ENCODE measurements around the gene LYPD6.
A peak's percentile ranks its signal among the peaks of the same experiment; 100 is the strongest.
"Not testable (repeated sequence)": the region's sequence is repeated elsewhere in the genome, so short reads cannot be mapped to it uniquely, and the experiment has no call there.

Gene LYPD6

DNA sequence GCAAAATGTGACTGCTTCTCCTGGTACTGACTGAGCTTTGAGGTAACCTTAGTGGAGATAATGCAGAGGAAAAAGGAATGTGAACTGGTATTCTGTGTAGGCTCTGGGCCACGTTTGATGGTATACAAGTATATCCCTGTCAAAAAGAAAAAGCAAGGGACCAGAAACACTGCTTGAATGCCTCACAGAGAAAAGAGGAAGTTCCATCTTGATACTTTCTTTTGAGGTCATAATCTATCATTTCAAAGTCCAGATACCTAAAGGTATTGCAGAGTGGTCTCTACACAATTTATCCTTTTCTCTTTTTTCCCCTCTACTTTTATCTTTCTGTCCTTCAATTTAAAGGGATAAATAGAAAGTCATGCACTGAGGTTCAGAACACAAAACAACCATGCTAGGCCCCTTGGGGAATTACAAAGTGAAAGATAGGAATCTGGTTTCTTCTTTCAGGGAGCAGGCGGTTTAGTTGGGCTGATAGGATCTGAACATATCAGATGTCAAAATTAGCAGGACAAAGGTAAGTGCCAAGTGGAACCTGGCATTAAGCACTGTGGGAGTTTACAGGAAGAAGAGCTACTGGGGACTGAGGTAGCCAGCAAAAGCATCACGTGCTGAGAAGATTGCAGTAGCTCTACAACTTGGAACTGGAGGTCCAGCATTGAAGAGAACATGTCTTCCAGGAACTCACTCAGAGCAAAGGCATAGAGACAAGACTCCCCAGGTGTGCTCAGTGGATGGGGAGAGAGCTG, 121.2 kb downstream of the LYPD6 start:
- no peak for DNase-seq (ENCODE audit: low read depth)

DNA sequence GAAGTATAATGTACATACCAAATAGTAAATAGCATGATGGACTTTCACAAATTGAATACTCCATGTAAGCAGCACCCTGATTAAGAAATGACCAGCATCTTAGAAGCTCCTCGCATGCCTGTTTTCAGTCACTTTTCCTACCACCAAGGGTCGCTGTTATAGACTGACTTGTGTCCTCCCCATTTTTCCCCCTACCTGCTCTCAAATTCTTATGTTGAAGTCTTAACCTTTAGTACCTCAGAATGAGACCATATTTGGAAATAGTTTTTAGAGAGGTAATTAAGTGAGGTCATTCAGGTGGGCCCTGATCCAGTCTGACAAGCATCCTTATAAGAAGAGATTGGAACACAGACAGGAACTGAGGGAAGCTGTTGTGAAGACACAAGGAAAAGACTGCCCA, 125.9 kb downstream of the LYPD6 start:
- no peak for DNase-seq (ENCODE audit: low read depth)

DNA sequence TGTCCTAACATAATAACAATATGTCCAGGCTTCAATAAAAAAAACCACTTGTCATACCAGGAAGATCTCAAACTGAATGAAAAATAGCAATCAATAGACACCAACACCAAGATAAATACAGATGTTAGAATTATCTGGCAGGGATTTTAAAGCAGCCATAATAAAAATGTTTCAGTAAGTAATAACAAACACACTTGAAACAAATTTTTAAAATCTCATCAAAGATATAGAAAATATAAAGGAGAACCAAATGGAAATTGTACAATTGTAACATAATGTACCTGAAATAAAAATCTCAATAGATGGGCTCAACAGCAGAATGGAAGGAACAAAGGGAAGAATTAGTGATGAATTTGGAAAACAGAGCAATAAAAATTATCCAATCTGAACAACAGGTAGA, 128.1 kb downstream of the LYPD6 start:
- DNase-seq (ENCODE audit: low read depth), result no peak

DNA sequence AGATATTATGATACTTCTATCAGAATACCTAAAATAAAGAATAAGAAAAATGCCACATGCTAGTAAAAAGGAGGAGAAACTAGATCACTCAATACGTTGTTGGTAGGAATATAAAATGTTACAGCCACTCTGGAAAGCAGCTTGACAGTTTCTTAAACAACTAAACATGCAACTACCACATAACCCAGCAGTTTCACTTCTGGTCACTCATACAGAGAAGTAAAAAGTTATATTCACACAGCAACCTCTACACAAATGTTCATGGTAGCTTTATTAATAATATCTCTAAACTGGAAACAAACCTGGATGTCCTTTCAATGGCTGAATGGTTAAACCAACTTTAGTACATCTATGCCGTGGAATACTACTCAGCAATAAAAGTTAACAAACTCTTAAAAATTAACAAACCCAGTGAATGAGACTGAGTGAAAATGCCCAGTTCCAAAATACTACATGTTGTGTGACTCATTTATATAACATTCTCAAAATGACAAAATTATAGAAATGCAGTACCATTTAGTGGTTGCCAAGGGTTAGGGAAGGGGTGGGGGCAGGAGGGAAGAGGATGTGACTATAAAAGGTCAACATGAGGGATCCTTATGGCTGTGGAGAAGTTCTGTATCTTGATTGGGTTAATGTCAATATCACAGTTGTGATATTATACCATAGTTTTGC, 133.1 kb downstream of the LYPD6 start:
- no peak for DNase-seq (ENCODE audit: low read depth)

DNA sequence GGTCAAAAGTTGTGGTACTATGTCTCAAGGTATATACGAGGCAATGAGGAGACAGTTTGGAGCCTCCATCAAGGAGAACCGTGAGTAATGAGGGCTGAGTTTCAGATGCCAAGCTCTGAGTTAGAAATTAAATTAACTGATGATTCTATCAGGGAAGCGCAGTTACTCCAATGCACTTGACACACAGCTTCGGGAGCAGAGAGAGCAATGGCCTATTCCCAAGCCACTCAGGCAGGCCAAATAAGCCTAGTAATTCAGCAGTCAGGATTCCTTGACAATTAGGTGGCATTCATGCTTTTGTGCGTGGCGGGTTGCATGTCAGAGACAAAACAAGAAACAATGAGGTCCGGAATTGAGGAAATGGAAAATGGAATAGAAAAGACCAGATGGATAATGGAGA, 134.0 kb downstream of the LYPD6 start:
- DNase-seq (ENCODE audit: low read depth), result no peak

DNA sequence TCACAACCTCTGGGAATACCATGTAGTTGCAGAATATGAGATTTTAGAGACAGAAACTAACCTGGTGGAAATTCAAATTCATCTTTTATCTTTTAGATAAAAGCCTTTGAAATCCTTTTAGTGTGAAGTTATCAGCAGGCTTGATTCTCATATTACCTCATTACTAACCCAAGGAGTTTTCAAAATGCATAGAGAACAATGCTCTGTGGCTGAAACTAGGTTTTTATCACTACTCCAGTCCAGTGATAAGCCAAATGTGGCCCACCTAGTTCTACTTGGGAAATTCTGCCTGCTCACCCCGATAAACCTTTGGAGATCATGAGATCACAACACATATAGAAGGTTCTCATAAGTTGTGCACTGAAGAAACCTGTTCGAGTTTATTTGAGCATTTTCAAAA, 135.5 kb downstream of the LYPD6 start:
- DNase-seq (ENCODE audit: low read depth), result no peak

DNA sequence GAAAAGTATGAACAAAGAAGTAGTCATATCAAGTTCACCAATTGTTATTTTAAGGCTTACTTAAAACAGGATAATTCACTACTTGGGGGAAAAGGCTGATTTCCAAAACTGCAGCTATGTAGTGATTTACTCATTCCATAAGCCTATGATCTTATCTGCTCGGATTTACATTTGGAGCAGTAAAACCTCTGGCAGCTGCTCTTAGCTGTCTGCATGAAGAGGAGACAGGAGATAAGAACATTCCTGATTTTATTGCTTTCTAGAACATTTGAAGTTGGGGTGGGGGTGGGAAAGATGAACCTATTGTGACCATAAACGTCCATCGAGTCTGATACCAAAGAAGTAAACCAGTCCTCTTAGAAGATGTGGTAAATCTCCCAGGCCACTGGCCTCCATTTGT, 136.2 kb downstream of the LYPD6 start:
- no peak for DNase-seq (ENCODE audit: low read depth)

DNA sequence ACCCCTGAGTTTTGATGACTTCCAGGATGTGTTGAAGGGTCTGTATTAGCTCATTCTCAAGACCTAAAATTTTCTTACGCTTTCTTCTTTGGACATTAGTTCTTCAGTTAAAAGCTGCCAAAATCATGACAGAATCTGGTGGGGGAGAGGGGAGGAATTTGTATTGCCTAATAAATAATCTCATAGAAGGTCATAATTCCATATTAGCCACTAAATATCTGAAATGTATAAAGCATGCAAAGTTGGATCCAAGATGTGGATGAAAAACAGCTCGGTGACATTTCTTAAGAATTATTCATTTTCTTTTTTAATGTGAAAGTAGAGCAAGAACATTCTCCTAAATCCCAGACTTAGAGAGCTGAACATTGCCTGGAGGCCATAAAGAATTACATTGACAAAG, 137.0 kb downstream of the LYPD6 start:
- no peak for DNase-seq (ENCODE audit: low read depth)

DNA sequence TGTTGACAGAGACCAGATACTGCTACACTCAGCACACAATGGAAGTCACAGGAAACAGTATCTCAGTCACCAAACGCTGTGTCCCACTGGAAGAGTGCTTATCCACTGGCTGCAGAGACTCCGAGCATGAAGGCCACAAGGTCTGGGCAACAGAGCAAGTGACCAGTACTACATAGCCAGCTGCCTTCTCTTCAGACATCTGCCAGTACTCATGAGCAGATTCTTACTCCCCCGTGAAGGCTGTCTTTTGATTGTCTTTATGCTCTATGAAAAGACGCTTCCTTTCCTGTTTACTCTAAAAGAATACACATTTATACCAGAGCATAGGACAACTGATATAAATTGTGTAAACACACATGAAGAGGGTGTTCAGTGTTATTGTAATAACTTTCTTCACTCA, 138.2 kb downstream of the LYPD6 start:
- DNase-seq (ENCODE audit: low read depth), result no peak

DNA sequence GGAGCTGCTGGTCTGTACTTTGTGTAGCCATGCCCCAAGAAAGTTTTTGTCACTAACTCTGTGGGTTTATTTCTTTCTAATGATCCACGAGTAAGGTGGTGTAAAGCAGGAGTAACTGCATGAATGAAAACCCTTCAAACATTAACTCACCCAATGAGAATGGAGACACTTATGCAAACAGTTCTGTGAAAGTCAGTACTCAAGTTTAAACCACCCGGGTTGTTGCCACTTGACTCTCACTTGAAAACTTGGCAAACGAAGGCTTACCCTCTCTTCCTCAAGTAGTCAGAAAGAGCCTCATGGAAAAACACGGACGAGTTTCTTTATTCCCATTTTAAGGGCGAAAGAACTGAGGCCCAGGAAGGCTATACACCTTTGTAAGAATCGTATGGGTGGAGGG, 139.7 kb downstream of the LYPD6 start:
- no peak for DNase-seq (ENCODE audit: low read depth)

DNA sequence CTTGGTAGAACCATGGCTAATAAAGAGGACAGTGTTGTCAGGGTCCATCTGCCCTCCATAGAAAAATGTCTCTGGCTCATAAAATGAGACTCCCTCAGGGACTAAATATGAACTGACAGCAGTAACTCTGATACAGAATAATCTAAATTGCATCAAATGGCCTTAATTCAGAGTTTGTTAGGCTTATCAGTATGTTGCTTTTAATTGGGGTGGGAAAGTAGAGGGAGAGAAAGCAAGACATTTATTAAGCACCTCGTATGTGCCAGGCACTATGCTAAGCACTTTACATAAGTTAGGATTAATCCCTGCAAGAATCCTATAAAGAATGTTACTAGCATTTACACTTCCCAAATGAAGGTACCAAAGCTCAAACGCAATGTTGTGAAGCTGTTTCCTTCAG, 142.0 kb downstream of the LYPD6 start:
- DNase-seq (ENCODE audit: low read depth), result no peak

DNA sequence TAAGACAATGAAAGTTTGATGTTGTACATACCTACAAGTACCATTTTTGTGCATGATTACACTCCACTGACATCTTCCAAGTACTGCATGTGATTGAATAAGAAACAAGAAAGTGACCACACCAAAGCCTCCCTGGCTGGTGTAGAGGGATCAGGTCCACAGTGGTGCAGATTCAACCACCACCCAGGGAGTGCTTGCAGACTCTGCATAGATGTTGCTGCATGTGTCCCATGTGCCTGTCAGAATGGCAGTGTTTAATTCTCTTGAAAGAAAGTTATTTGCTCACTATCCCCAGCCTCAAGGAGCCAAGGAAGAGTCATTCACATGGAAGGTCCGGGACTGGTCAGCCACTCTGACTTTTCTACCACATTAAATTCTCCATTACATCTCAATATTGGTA, 142.7 kb downstream of the LYPD6 start:
- DNase-seq (ENCODE audit: low read depth), result no peak

DNA sequence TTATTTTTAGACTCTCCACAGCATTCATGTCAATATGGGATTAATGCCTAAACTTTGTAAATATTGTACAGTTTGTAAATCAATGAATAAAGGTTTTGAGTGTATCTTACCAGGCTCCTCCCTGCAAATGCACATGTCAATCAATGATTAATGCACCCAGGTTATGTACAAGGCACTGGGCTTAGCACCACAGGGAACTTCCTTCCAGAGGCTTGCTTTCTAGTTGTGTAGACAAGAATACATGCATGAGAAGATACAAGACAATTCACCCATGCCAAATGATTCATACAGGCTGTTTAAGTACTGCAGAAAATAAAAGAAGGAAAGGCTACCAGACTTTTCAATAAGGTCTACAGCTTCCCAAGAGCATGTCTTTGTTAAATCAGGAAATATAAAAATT, 143.1 kb downstream of the LYPD6 start:
- no peak for DNase-seq (ENCODE audit: low read depth)

DNA sequence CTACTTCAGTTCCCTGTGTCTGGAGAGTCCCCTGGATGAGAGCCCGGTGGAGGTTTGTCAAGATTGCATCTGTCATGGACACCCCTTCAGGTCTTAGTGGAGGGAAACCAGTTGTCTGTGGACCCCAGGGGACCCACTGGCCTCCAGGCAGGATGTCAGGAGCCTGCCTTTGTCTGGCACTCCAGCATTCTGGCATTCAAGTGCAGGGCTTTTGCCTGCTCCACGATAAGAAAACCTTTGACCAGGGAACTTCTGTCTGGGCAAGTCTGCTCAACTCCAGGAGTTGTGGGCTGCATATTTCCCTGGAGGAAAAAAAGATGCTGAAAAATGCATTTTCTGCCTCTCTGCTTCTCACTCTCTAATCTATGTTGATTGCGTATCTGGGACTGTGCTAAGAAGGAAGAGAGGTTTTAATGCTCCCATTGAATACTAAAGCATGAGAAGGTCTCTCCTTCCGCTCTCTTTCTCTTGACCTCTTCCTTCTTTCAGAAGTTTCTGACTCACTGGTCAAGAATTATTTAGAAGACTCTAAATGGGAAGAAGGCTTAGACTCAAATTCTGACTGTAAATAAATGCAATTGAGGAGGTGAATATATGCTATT, 152.7 kb downstream of the LYPD6 start:
- DNase-seq (ENCODE audit: low read depth), result no peak

DNA sequence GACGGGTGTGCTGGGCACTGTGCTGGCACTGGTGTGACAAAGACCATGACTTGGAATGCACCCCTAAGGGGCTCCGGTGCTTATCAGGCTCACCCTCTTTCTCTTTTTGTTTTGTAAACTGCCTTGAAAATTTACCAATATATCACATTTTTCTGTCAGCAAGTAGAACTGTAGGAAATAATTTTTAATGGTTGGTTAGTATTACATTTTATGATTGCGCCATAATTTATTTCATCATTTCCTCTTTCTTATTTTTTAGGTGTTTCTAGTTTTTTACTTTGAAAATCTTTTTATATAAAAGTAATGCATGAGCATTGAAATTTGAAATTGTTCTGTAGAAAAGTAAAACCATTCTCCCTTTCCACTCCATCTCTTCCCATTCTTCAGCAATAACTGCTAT, 156.3 kb downstream of the LYPD6 start:
- no peak for DNase-seq (ENCODE audit: low read depth)

DNA sequence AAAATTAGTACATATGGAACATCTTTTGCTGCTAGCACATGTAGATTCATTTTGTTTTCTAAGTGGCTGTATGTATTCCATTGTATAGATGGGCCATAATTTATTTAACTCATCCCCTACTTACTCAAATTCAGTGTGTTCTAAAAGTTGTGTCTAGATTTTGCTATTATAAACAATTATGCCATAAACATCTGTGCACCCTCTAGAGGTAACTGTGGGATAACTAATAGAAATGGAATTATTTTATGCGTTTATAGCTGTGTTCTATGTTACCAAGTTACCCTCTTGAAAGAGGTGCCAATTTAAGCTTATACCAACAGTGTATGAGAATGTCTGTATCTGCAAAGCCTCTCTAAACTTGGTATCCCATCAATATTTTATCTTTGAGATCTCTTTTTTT, 156.8 kb downstream of the LYPD6 start:
- no peak for DNase-seq (ENCODE audit: low read depth)

DNA sequence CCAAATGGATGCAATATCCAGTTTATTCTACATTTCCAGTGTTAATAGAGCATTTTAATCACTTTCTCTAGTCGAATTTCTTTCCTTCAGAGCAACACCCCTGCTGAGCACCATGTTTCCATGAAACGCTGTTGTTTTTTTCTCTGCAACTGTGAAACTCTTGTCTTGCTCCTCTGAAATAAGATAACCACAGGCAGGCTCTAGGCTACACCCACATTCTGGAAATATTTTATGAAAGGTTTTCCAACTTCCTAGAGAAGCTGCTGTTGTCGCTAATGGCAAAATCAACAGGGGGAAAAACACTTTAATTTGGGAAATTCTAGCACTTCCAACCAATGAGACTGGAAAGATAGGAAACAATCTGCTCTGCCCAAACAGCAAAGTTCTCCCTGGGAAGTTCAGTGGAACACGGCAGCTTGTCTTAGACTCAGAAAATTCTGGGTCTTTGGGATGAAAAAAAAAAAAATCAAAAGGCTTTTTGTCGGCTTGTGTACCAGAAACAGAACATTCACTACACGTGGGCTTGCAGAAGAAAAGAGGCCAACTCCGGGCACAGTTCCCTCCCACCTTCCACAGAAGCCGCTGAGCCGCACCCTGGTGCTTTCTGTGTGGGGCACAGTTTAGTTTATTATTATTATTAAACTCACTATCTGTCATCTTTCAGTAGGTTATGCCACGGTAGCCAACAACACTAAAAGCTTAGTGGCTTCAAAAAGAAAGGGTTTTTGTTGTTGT, 158.5 kb downstream of the LYPD6 start:
- no peak for DNase-seq (ENCODE audit: low read depth)

DNA sequence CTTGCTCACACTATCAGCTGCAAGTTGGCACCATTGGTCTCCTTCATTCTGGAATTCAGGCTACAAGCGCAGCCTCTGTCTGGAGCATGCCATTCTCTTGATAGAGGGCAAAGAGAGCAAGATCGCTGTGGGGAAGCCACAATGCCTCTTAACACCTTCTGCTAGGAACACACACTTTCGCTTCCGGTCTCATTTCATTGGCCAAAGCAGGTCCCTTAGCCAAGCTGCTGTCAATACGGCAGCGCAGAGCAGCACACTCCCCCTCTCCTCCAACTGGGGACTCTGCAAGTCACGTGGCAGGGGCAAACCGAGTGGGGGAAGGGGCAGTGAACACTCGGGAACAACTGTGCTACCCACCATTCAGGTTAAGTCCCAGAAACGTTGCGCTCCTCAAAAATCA, 159.1 kb downstream of the LYPD6 start:
- no peak for DNase-seq (ENCODE audit: low read depth)

DNA sequence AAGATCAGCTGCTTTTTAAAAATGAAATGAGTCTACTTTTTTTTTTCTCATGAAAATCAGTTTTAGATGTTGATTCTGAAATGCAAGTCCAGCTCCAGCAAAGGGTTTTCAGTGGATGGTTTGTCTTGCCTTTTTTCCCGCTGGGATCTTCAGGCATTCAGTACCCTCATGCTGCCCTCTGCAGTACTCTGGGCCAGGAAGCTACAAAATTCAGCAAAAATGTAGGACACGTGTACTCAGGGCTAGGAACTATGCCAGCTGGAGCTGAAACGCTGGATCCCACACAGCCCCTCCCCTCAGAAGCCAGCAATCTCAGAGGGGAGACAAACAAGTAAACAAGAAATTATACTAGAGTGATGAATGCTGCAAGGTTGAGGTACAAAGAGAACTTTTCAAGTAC, 159.9 kb downstream of the LYPD6 start:
- DNase-seq (ENCODE audit: low read depth), result peak; percentile 23

DNA sequence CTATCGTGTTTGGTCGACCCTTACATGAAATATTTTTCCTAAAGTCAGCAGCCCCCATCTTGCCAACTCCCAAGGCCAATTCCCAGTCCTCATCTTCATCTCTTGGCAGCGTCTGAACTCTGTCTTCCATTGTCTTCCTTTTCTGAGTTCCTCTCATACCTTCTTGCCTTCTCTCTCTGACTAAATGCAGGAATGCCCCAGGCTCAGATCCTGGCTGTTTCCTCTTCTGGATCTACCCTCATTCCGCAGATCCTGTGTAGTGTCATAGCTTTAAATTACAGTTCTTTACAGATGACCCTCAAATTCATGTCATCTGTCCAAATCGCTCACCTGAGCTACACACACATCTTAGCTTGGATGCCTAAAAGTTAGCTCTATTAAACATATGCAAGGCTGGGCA, 162.5 kb downstream of the LYPD6 start:
- DNase-seq (ENCODE audit: low read depth), result no peak

DNA sequence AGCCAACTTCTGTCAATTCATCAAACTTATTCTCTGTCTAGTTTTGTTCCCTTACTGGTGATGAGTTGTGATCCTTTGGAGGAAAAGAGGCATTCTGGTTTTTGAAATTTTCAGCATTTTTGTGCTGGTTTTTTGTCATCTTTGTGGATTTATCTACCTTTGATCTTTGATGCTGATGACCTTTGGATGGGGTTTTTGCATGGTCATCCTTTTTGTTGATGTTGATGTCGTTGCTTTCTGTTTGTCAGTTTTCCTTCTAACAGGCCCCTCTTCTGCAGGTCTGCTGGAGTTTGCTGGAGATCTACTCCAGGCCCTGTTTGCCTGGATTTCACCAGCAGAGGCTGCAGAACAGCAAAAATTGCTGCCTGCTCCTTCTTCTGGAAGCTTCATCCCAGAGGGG, 168.8 kb downstream of the LYPD6 start:
- DNase-seq (ENCODE audit: low read depth), result not testable (repeated sequence)

DNA sequence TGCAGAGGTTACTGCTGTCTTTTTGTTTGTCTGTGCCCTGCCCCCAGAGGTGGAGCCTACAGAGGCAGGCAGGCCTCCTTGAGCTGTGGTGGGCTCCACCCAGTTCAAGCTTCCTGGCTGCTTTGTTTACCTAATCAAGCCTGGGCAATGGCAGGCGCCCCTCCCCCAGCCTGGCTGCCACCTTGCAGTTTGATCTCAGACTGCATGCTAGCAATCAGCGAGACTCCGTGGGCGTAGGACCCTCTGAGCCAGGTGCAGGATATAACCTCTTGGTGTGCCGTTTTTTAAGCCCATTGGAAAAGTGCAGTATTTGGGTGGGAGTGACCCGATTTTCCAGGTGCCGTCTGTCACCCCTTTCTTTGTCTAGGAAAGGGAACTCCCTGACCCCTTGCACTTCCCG, 176.4 kb downstream of the LYPD6 start:
- DNase-seq (ENCODE audit: low read depth), result not testable (repeated sequence)

DNA sequence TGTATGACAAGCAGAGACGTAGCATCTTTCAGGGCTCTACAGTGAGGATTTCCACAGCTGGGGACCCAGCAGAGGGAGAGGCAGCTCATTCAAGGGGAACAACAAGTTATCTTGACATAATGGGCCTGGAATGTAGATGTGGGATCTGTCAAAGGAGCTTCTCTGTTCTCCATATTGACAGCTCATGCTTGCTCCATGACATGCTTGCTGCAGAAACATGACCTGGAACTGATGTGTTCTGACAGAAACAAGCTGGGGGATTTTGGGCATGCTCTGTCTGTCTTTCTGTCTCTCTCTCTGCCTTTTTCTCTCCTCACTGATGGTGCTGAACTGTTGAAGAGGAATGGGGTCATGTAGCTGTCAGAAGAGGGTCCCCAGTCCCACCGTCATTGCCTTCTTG, 177.6 kb downstream of the LYPD6 start:
- DNase-seq (ENCODE audit: low read depth), result no peak
